AG04449 (cell line): ENCODE results near the gene CRYBB1.

ENCODE experiments used
- CTCF ChIA-PET: fragments of 350-600 bp; formaldehyde crosslinking; extraction: SDS; loops from one replicate; lab custom pipeline; 2021; ENCODE audit warnings: antibody characterized with exemption; lab: Yijun Ruan, JAX
- POLR2A ChIA-PET: fragments of 400-600, 350-600 bp; formaldehyde crosslinking; extraction: SDS; loops from one replicate; lab custom pipeline; 2020; ENCODE audit warnings: antibody characterized with exemption, inconsistent platforms; lab: Yijun Ruan, JAX
- DNase-seq: peaks from one replicate; pipeline ENCODE4 v3.0.0-alpha.2; 2010; ENCODE audit warnings: low read depth, low spot score
- H3K4me3 ChIP-seq: 2 replicates; pipeline ENCODE4 v1.5.1; 2011; ENCODE audit warnings: low read depth, mild to moderate bottlenecking, control low read depth, low read length
- CTCF ChIP-seq: IDR thresholded peaks from one replicate; pipeline ENCODE4 v1.5.1; 2011; ENCODE audit warnings: mild to moderate bottlenecking, moderate library complexity, low read length, control low read depth, inconsistent platforms; ENCODE audit not compliant: insufficient read depth; ENCODE audit errors: missing control alignments

Gene CRYBB1

GRCh38 chr22:26608129-26608528 lies 9.7 kb downstream of the CRYBB1 start:
- POLR2A ChIA-PET = no interaction called here
- no peak for DNase-seq
- no peak overlapping the region for H3K4me3 ChIP-seq
- CTCF ChIA-PET = interaction anchor here (1.3 kb wide), 2 partner anchors 25 to 242 kb away, joined by 4 to 5 read pairs; no protein-coding TSS in a partner anchor
- TF ChIP-seq CTCF = no peak

- TF ChIP-seq CTCF = no peak
- DNase-seq = no peak
- POLR2A ChIA-PET = no interaction called here
These were observed 11.2 kb downstream of the CRYBB1 start for GRCh38 chr22:26606611-26607010.

GRCh38 chr22:26604368-26604767 lies 13.5 kb downstream of the CRYBB1 start:
- no peak for DNase-seq
- CTCF ChIA-PET = interaction anchor here (0.8 to 0.9 kb wide), 2 partner anchors 10 to 13 kb away, joined by 3 to 6 read pairs; no protein-coding TSS in a partner anchor
- no peak overlapping the region for H3K4me3 ChIP-seq
- POLR2A ChIA-PET = no interaction called here
- no peak for TF ChIP-seq CTCF

More at GRCh38 chr22:26606611-26607010, 11.2 kb downstream of the CRYBB1 start:
- CTCF ChIA-PET = no interaction called here
- no peak overlapping the region for H3K4me3 ChIP-seq

GRCh38 chr22:26602127-26602526 lies 15.7 kb downstream of the CRYBB1 start:
- POLR2A ChIA-PET = no interaction called here
- CTCF ChIA-PET = no interaction called here
- DNase-seq = no peak
- H3K4me3 ChIP-seq = no peak overlapping the region
- TF ChIP-seq CTCF = no peak

- no peak for TF ChIP-seq CTCF
- no peak for DNase-seq
- CTCF ChIA-PET = no interaction called here
- H3K4me3 ChIP-seq = no peak overlapping the region
- POLR2A ChIA-PET = no interaction called here
These were observed 16.1 kb downstream of the CRYBB1 start for GRCh38 chr22:26601726-26602125.

- ChIA-PET CTCF (no interaction called here), POLR2A (interaction anchor here (0.7 kb wide), 1 partner anchor 11 kb away, joined by 4 read pairs; no protein-coding TSS in a partner anchor)
- DNase-seq = no peak
- TF ChIP-seq CTCF = no peak
- no peak overlapping the region for H3K4me3 ChIP-seq
These were observed 18.3 kb downstream of the CRYBB1 start for GRCh38 chr22:26599505-26599904.
